ENCODE measurements around the gene NEDD4.

GRCh38 chr15:55873024-55873720 lies 120.2 kb downstream of the NEDD4 start:
- TF ChIP-seq EZH2 (IDR thresholded peaks at IDR 0.05; ENCODE audit: insufficient read depth, poor library complexity, severe bottlenecking) (no peak), EZH2phosphoT487 (IDR thresholded peaks at IDR 0.05; ENCODE audit: insufficient read depth, low read depth) (no peak)

All from GM23248 (cell line).